GM10248 (cell line): ENCODE results near the gene IGF2BP1.

Experiments used
- CTCF ChIA-PET: fragments of 300-600 bp; sonication (Branson Sonifier 250); formaldehyde crosslinking; extraction: SDS; loops from one replicate; lab custom pipeline; 2021; ENCODE audit warnings: antibody characterized with exemption; lab: Yijun Ruan, JAX
- POLR2A ChIA-PET: fragments of 350-650 bp; sonication (Branson Sonifier 250); formaldehyde crosslinking; extraction: SDS; loops from one replicate; lab custom pipeline; 2020; ENCODE audit warnings: antibody characterized with exemption; lab: Yijun Ruan, JAX
- DNase-seq: peaks from one replicate; pipeline ENCODE4 v3.0.0; 2012; ENCODE audit errors: extremely low spot score
- CTCF ChIP-seq: IDR thresholded peaks from 2 replicates; pipeline ENCODE4 v1.5.1; 2012; ENCODE audit warnings: mild to moderate bottlenecking, low read depth; ENCODE audit errors: extremely low read depth, missing control alignments, control extremely low read depth

The IGF2BP1 gene

GRCh38 chr17:49018116-49018612 lies 21.0 kb downstream of the IGF2BP1 start:
- CTCF ChIA-PET: interaction anchor here (1.7 to 1.9 kb wide), 2 partner anchors 18 to 133 kb away, joined by 4 to 5 read pairs; no protein-coding TSS in a partner anchor
- DNase-seq: no peak
- POLR2A ChIA-PET: no interaction called here
- TF ChIP-seq CTCF: no peak

GRCh38 chr17:49018748-49019147 lies 21.6 kb downstream of the IGF2BP1 start:
- no peak for TF ChIP-seq CTCF
- CTCF ChIA-PET: interaction anchor here (1.4 to 1.9 kb wide), 3 partner anchors 17 to 212 kb away, joined by 3 to 5 read pairs (median 4); no protein-coding TSS in a partner anchor
- POLR2A ChIA-PET: no interaction called here

GRCh38 chr17:49020609-49021008 lies 23.4 kb downstream of the IGF2BP1 start:
- no peak for TF ChIP-seq CTCF
- no peak for DNase-seq
- POLR2A ChIA-PET: no interaction called here
- CTCF ChIA-PET: interaction anchor here (1.1 to 1.7 kb wide), 4 partner anchors 9 to 147 kb away, joined by 3 to 7 read pairs (median 4); no protein-coding TSS in a partner anchor

More at GRCh38 chr17:49018748-49019147, 21.6 kb downstream of the IGF2BP1 start:
- DNase-seq: no peak

GRCh38 chr17:49021095-49021767 lies 24.0 kb downstream of the IGF2BP1 start:
- ChIA-PET CTCF (interaction anchor here (1.0 to 1.7 kb wide), 6 partner anchors 8 to 296 kb away, joined by 3 to 7 read pairs (median 4); no protein-coding TSS in a partner anchor), POLR2A (no interaction called here)
- no peak for TF ChIP-seq CTCF
- no peak for DNase-seq

GRCh38 chr17:49021768-49022103 lies 24.6 kb downstream of the IGF2BP1 start:
- DNase-seq: no peak
- ChIA-PET POLR2A (no interaction called here), CTCF (interaction anchor here (1.0 to 1.7 kb wide), 4 partner anchors 8 to 297 kb away, joined by 3 to 7 read pairs (median 4); no protein-coding TSS in a partner anchor)
- TF ChIP-seq CTCF: no peak

GRCh38 chr17:49022391-49022941 lies 25.3 kb downstream of the IGF2BP1 start:
- CTCF ChIA-PET: interaction anchor here (1.7 kb wide), 1 partner anchor 7 kb away, joined by 5 read pairs; no protein-coding TSS in a partner anchor
- DNase-seq: no peak
- TF ChIP-seq CTCF: no peak
- POLR2A ChIA-PET: no interaction called here
